A549 (cell line): Measurements from ENCODE around the gene OLFM1. TPM values are rescaled to one million over a fixed set of nuclear protein-coding genes. Genes with fewer than 3 reads are reported as not detected.

Experiments
- ATAC-seq, 2 experiments: fragments of 200-7000 bp in 1 of 2; fragments of >200 bp in 1 of 2; cut with Nextera tagmentation in 1 of 2; cut with Tn5 transposase in 1 of 2; 3 replicates each; pipeline versions ENCODE4 v1.8.0 to v1.9.1; 2018 to 2020; ENCODE audit warnings: mild to moderate bottlenecking in 1 of 2, moderate library complexity in 1 of 2
- CTCF ChIA-PET: fragments of 300-600 bp; sonication (Branson Sonifier 250); formaldehyde crosslinking; extraction: SDS; loops from one replicate; lab custom pipeline; 2021; ENCODE audit warnings: antibody characterized with exemption, inconsistent platforms; lab: Yijun Ruan, JAX
- POLR2A ChIA-PET: fragments of 350-600 bp; formaldehyde crosslinking; extraction: SDS; loops from one replicate; lab custom pipeline; 2021; ENCODE audit warnings: antibody characterized with exemption, inconsistent platforms; lab: Yijun Ruan, JAX
- DNase-seq, 2 experiments: peaks; one replicate each; pipeline versions ENCODE4 v3.0.0 to v3.0.0-alpha.2; 2011 to 2016; ENCODE audit warnings: low read depth in 1 of 2, low spot score in 1 of 2
- FAIRE-seq: peaks from 2 replicates; lab custom pipeline; 2011; peaks lifted over from hg19 to GRCh38; lab: Jason Lieb, UNC
- H3K27ac ChIP-seq, 2 experiments: fragments of >200 bp; sonication (Bioruptor Twin); formaldehyde crosslinking; 3 replicates each; pipeline ENCODE4 v1.5.1; 2016 to 2017
- H3K4me1 ChIP-seq: fragments of >200 bp; sonication (Bioruptor Twin); formaldehyde crosslinking; 3 replicates; pipeline ENCODE4 v1.6.1; 2016
- H3K4me2 ChIP-seq: fragments of >200 bp; sonication (Bioruptor Twin); formaldehyde crosslinking; 3 replicates; pipeline ENCODE4 v1.6.1; 2016
- H3K4me3 ChIP-seq: fragments of >200 bp; sonication (Bioruptor Twin); formaldehyde crosslinking; 3 replicates; pipeline ENCODE4 v1.5.1; 2016
- H3K9me3 ChIP-seq: fragments of >200 bp; sonication (Bioruptor Twin); formaldehyde crosslinking; 3 replicates; pipeline ENCODE4 v1.6.1; 2016
- ATOH8 ChIP-seq: fragments of 250-450 bp; sonication (Bioruptor Pico); IDR thresholded peaks from 2 replicates; pipeline ENCODE4 v1.5.0; 2020; ENCODE audit warnings: low read depth, mild to moderate bottlenecking, moderate library complexity
- BCL3 ChIP-seq: fragments of >200 bp; sonication (Bioruptor Twin); formaldehyde crosslinking; IDR thresholded peaks from 3 replicates; pipeline ENCODE4 v1.6.1; 2016
- CHD2 ChIP-seq: fragments of 150-350 bp; IDR thresholded peaks from 2 replicates; pipeline ENCODE4 v1.6.1; 2014; ENCODE audit warnings: low read length; ENCODE audit not compliant: partially characterized antibody
- CTCF ChIP-seq: fragments of >200 bp; sonication (Bioruptor Twin); formaldehyde crosslinking; IDR thresholded peaks from 3 replicates; pipeline ENCODE4 v1.5.1; 2016
- FOSB ChIP-seq: fragments of 250-450 bp; sonication (Bioruptor Pico); IDR thresholded peaks from 2 replicates; pipeline ENCODE4 v1.5.0; 2020; ENCODE audit warnings: mild to moderate bottlenecking, moderate library complexity
- HES2 ChIP-seq: fragments of >200 bp; sonication (Bioruptor Twin); formaldehyde crosslinking; IDR thresholded peaks from 2 replicates; pipeline ENCODE4 v1.6.1; 2016
- HOXB5 ChIP-seq: fragments of 250-450 bp; sonication (Bioruptor Pico); IDR thresholded peaks from 2 replicates; pipeline ENCODE4 v1.5.0; 2020; ENCODE audit warnings: mild to moderate bottlenecking, moderate library complexity
- JUN ChIP-seq, 2 experiments: fragments of >200 bp; sonication (Bioruptor Twin); formaldehyde crosslinking; IDR thresholded peaks; 2 replicates in 1 of 2; 3 replicates in 1 of 2; pipeline ENCODE4 v1.6.1; 2016 to 2017
- MAX ChIP-seq: IDR thresholded peaks from 2 replicates; pipeline ENCODE4 v1.6.1; 2012
- NFE2L2 ChIP-seq: fragments of 150-350 bp; conservative IDR thresholded peaks from 2 replicates; pipeline ENCODE4 v1.6.1; 2014; ENCODE audit warnings: low read length
- PHF8 ChIP-seq: fragments of 200-600 bp; sonication (generic); IDR thresholded peaks from 2 replicates; pipeline ENCODE4 v1.6.1; 2016; ENCODE audit warnings: low read depth, mild to moderate bottlenecking, antibody characterized with exemption, moderate library complexity, borderline replicate concordance
- SREBF2 ChIP-seq: fragments of 450-650 bp; IDR thresholded peaks from 2 replicates; pipeline ENCODE4 v1.6.1; 2014; ENCODE audit warnings: mild to moderate bottlenecking, moderate library complexity
- USF2 ChIP-seq: fragments of 450-650 bp; IDR thresholded peaks from 2 replicates; pipeline ENCODE4 v1.6.1; 2014; ENCODE audit warnings: antibody characterized with exemption
- ZC3H11A ChIP-seq: fragments of 450-650 bp; IDR thresholded peaks from 2 replicates; pipeline ENCODE4 v1.6.1; 2014; ENCODE audit warnings: antibody characterized with exemption, mild to moderate bottlenecking
- ZFP36 ChIP-seq: fragments of 450-650 bp; IDR thresholded peaks from 2 replicates; pipeline ENCODE4 v1.6.1; 2014; ENCODE audit warnings: borderline replicate concordance; ENCODE audit not compliant: partially characterized antibody
- ZNF302 ChIP-seq: fragments of 250-450 bp; sonication (Bioruptor Pico); IDR thresholded peaks from 2 replicates; pipeline ENCODE4 v1.9.0; 2021; ENCODE audit warnings: inconsistent platforms, mild to moderate bottlenecking, moderate library complexity
- WGBS: methylation state at CpG from one replicate; pipeline ENCODE4 v1.1.6; 2017; ENCODE audit errors: missing lambda C conversion rate; 5-methylcytosine and 5-hydroxymethylcytosine counted together
- polyA plus RNA-seq, 4 experiments: library from polyadenylated mRNA; depleted of rRNA in 3 of 4; stranded (reverse); fragments of >200 nt; fragmentation: RNase III in 1 of 4; extraction: RNeasy Plus Mini Kit Qiagen cat#74134 plus additional on column Dnase treatment in 1 of 4; gene quantifications; 2 replicates in 3 of 4; 3 replicates in 1 of 4; pipeline ENCODE4 v1.2.3, GENCODE V29; 2011 to 2017

The OLFM1 gene
- polyA plus RNA-seq, 2 of the 4 experiments (the other 2 are of a cell fraction) = 2.7 to 10.5 TPM

- TF ChIP-seq CTCF = no peak
Observed at GRCh38 chr9:135086597-135087488, 625 bp upstream of the OLFM1 start (continued).

- H3K27ac ChIP-seq = peak overlapping the region; percentile 4 to 83; a peak in 3 of 6 replicates
- FAIRE-seq = no peak
- ChIA-PET CTCF (interaction anchor here (0.7 to 18.8 kb wide), 17 partner anchors 12 to 393 kb away, joined by 3 to 414 read pairs (median 5); no protein-coding TSS in a partner anchor), POLR2A (no interaction called here)
- peak overlapping the region; percentile 94 for H3K4me2 ChIP-seq
- no CpG with 5 or more reads among the region's 57 CpGs for WGBS
- DNase-seq = no peak
- H3K4me1 ChIP-seq = peaks cover 5% of the 10 kb centered on the region; the same call in 2 of the 3 replicates
- no peak for ATAC-seq
- no peaks in the 10 kb centered on the region for H3K9me3 ChIP-seq
- TF ChIP-seq ZFP36 (no peak), ZC3H11A (no peak), SREBF2 (no peak), PHF8 (no peak), ZNF302 (CRISPR knock-in tag) (no peak), JUN (IDR thresholded peaks at IDR 0.05) (no peak), ATOH8 (CRISPR knock-in tag) (no peak), HOXB5 (CRISPR knock-in tag) (no peak), CHD2 (no peak), CTCF (no peak), MAX (no peak), FOSB (CRISPR knock-in tag) (no peak), BCL3 (no peak), USF2 (no peak), HES2 (no peak), NFE2L2 (no peak)
- TF ChIP-seq, all 56 proteins: peak for 0
- H3K4me3 ChIP-seq = peak overlapping the region; percentile 53
Observed at GRCh38 chr9:135087899-135088347, 455 bp downstream of the OLFM1 start.
